Measurements from ENCODE around the gene STRN4.

STRN4 gene

DNA sequence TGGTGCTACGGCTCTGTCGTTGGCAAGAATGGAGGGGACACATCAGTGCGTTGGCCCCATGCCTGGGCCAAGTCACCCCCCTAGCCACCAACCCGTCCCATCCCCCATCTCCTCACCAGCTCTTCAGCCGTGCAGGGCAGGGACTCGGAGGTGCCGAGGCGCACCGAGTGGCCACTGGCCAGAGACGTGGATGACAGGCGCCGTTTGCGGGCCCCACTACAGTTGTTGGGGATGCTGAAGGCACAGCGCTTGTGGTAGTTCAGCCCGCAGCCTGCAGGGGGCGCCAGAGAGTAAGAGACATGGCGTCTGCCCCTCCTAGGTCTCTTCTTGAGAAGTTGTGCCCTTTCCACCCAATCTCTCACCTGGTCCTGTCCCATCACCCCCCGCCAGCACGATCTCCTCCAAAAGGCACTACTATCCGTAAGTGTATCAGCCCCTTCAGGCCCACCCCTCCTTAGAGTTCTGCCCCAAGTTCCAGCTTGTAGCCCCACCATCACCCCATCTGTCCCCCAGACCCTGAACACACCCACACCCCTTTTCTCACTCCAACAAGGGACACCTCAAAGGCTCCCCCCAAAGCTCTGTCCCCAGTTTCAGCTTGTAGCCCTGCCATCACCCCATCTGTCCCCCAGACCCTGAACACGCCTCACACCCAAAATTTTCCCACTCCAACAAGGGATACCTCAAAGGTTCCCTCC, 41.7 kb downstream of the STRN4 start:
- no peak for DNase-seq

GRCh38 chr19:46700704-46701103, 45.5 kb downstream of the STRN4 start:
- no peak for DNase-seq

GRCh38 chr19:46698395-46699321, 47.6 kb downstream of the STRN4 start:
- no peak for DNase-seq

- peak; percentile 78 for DNase-seq
Observed at GRCh38 chr19:46697204-46697960, 48.9 kb downstream of the STRN4 start.

DNA sequence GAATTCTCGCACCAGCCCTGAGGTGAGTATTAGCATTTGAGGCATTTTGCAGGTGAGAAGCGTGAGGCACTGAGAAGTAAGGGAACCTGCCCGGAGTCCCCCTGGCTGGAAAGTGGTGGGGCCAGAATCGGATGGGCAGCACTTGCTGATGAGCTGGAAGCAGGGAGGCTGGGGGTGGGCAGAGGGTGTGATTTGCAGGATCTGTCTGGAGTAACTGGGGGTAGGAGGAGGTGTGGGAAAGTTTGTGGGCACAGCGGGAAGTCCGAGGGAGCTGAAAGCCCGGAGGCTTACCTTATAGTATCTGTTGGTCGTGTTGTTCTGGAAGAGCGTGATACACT, 49.4 kb downstream of the STRN4 start:
- DNase-seq, result no peak

- DNase-seq, result no peak
Observed at GRCh38 chr19:46696052-46696451, 50.2 kb downstream of the STRN4 start.

DNA sequence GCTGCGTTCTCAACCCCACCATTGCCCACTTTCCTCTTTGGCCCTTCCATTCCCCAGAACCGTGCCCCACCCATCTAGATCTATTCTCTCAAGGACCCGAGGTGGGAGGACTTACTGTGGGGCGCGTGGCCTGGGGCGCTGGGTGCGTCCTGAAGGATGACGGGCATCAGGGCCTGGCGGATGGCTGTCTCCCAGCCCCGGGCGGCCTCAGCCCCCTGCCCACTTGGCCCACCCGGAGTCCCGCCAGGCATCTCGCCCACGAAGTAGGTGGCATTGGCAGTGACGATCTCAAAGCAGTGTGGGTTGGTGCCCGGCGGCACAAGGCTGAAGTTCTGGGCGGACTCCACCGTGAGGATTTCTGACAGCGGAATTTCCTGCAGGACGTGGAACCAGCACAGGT, 52.5 kb downstream of the STRN4 start:
- no peak for DNase-seq

DNA sequence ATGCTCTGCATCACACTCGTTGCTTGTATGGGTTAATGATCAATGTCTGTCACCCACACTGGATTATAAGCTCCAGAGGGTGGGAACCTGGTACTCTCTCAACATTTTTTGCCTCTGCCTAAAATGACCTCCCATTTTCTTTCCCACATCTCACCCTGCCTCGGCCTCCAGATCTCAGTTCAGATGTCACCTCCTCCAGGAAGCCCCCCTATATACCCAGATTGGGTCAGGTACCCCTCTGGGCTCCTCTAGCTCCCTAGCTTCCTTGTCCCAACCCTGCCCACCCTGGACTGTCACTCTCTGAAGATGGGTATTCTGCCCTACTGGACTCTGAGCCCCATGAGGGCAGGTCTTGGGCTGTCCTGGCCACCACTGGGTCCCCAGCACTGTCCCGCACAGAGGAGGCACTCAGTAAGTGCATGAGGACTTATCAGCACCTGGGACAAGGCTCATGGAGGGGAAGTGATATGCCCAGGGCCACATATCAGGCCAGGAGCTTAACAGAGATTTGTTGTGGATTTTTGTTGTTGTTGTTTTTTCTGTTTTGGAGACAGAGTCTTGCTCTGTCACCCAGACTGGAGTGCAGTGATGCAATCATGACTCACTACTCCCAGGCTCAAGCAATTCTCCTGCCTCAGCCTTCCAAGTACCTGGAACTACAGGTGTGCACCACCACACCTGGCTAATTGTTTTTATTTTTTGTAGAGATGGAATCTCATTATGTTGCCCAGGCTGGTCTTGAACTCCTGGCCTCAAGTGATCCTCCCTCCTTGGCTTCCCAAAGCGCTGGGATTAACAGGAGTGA, 53.1 kb downstream of the STRN4 start:
- DNase-seq, result no peak

DNA sequence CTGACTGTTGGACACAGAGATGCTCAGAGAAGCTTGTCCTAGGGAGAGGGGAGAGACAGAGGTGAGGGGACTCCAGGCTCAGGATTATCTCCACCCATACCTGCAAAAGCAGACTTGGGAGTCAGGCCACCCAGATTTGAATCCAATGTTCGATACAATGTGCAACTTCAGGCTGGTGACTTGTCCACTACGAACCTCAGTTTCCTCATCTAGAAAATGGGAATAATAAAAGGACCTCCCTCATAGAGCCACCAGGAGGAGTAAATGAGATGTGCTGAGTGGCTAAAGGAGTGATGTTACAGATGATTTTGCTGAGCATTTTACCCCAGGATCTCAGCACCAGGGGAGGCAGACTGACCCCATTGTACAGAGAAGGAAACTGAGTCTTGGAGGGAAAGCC, 54.3 kb downstream of the STRN4 start:
- DNase-seq, result no peak

DNA sequence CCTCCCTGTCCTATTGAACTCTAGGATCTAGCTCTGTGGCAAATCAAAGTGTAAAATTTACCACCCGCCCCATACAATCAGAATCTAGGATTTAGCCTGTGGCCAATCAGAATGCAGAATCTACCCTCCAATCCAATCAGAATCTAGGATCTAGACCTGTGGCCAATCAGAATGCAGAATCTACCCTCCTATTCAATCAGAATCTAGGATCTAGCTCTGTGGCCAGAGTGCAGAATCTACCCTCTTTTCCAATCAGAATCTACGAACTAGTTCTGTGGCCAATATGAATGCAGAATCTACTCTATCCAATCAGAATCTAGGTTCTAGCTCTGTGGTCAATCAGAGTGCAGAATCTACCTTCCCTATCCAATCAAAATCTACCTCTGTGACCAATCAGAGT, 55.1 kb downstream of the STRN4 start:
- DNase-seq, result no peak

DNA sequence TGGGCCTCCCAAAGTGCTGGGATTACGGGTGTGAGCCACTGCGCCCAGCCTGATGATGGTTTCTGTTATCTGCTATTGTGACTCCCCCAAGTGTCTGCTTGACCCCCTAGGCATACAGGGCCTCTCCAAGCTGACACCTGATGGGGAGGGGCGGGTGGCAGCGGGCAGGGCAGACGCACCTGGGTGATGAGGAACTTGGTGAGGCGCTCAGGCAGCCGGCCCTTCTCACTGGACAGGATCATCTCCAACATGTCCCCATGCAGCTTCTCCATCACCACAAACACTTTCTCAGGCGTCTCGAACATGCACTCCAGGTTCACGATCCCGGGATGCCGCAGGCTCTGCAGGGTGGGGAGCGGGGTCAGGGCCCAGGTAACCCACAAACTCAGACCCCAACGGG, 56.9 kb downstream of the STRN4 start:
- no peak for DNase-seq

GRCh38 chr19:46687438-46688145, 58.7 kb downstream of the STRN4 start:
- no peak for DNase-seq

GRCh38 chr19:46685189-46685588, 61.1 kb downstream of the STRN4 start:
- no peak for DNase-seq

GRCh38 chr19:46678110-46678732, 68.0 kb downstream of the STRN4 start:
- DNase-seq, result no peak

GRCh38 chr19:46674416-46675178, 71.7 kb downstream of the STRN4 start:
- no peak for DNase-seq

DNA sequence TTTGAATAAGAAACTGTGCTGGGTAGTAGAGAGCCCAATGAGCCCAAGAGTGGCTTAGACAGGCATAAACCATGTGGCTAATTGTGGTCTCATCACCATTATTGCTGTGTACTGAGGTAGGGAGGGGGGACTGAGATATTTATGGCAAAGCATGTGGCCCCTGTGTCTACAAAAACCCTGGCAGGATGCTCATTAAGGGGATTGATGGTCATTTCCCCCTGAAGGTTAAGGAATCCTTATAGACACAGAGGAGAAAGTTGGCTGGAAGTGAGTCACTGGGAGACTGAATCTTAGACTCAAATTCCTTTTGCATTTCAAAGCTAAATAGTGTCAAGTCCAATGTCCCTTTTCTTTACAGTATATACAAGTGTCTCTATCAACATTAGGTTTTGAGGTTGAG, 75.4 kb downstream of the STRN4 start:
- DNase-seq, result no peak
